Endothelial cell of umbilical vein (primary cell): ENCODE results near the gene ZNF668. TPM values are rescaled to one million over a fixed set of nuclear protein-coding genes. Genes with fewer than 3 reads are reported as not detected.

ENCODE experiments used
- BruUV-seq: library from RNA; stranded (reverse); fragments of 400-500 nt; replicated peaks from 2 replicates; lab custom pipeline; 2021; lab: Mats Ljungman, UMichigan
- CTCF ChIA-PET: fragments of 300-600, 350-600 bp; sonication (Branson Sonifier 250); formaldehyde crosslinking; loops from one replicate; lab custom pipeline; 2021; ENCODE audit warnings: antibody characterized with exemption, inconsistent platforms; lab: Charles Lee
- POLR2A ChIA-PET: fragments of 300-600, 350-600 bp; sonication (Branson Sonifier 250); formaldehyde crosslinking; loops from one replicate; lab custom pipeline; 2021; ENCODE audit warnings: antibody characterized with exemption, inconsistent platforms; lab: Charles Lee
- DNase-seq: peaks from one replicate; pipeline ENCODE4 v3.0.0-alpha.2; 2011; ENCODE audit warnings: low read depth, low spot score
- FAIRE-seq: peaks from 2 replicates; lab custom pipeline; 2011; peaks lifted over from hg19 to GRCh38; lab: Jason Lieb, UNC
- H2AFZ ChIP-seq: 2 replicates; pipeline ENCODE4 v1.6.0; 2012; ENCODE audit warnings: low read depth, low read length, control low read depth, inconsistent platforms
- H3K27ac ChIP-seq: 2 replicates; pipeline ENCODE4 v1.5.1; 2011; ENCODE audit warnings: low read depth, mild to moderate bottlenecking, control low read depth, low read length, moderate library complexity; ENCODE audit not compliant: insufficient read depth
- H3K27me3 ChIP-seq, 2 experiments: 2 replicates each; pipeline versions ENCODE4 v1.6.0 to v1.6.1; 2011; ENCODE audit warnings: low read length in 2 of 2, mixed read lengths in 1 of 2; ENCODE audit not compliant: control insufficient read depth in 2 of 2, insufficient read depth in 2 of 2
- H3K36me3 ChIP-seq, 2 experiments: 2 replicates in 1 of 2; 3 replicates in 1 of 2; pipeline ENCODE4 v1.5.1; 2011; ENCODE audit warnings: low read length in 2 of 2, mild to moderate bottlenecking in 1 of 2, moderate library complexity in 1 of 2; ENCODE audit not compliant: control insufficient read depth in 2 of 2, insufficient read depth in 2 of 2; ENCODE audit errors: extremely low read depth in 1 of 2
- H3K4me1 ChIP-seq: 3 replicates; pipeline ENCODE4 v1.5.1; 2011; ENCODE audit warnings: mild to moderate bottlenecking, low read length; ENCODE audit not compliant: control insufficient read depth, insufficient read depth; ENCODE audit errors: extremely low read depth
- H3K4me2 ChIP-seq: 2 replicates; pipeline ENCODE4 v1.6.1; 2011; ENCODE audit warnings: low read length, control low read depth, mixed read lengths; ENCODE audit not compliant: insufficient read depth
- H3K4me3 ChIP-seq, 3 experiments: fragments of 200-600 bp in 1 of 3; sonication (generic), shearing (Covaris generic) in 1 of 3; replicated peaks in 1 of 3; 2 replicates each; pipeline ENCODE4 v1.5.1; 2011 to 2016; ENCODE audit warnings: control low read depth in 3 of 3, low read length in 3 of 3, mild to moderate bottlenecking in 2 of 3, inconsistent platforms in 1 of 3, low read depth in 1 of 3, moderate library complexity in 1 of 3; ENCODE audit not compliant: insufficient read depth in 1 of 3
- H3K79me2 ChIP-seq: 2 replicates; pipeline ENCODE4 v1.6.0; 2012; ENCODE audit warnings: low read length, inconsistent platforms; ENCODE audit not compliant: control insufficient read depth, insufficient read depth
- H3K9ac ChIP-seq: replicated peaks from 2 replicates; pipeline ENCODE3; 2011; ENCODE audit warnings: low read length, control low read depth; ENCODE audit not compliant: insufficient read depth; ENCODE audit errors: extremely low read depth
- H3K9me1 ChIP-seq: replicated peaks from 3 replicates; pipeline ENCODE4 v1.6.0; 2011; ENCODE audit warnings: mild to moderate bottlenecking, low read length; ENCODE audit not compliant: control insufficient read depth, insufficient read depth; ENCODE audit errors: extremely low read depth
- H3K9me3 ChIP-seq: replicated peaks from 2 replicates; pipeline ENCODE4 v1.5.1; 2012; ENCODE audit warnings: low read length, inconsistent platforms; ENCODE audit not compliant: control insufficient read depth, insufficient read depth
- H4K20me1 ChIP-seq: replicated peaks from 2 replicates; pipeline ENCODE3; 2011; ENCODE audit warnings: mild to moderate bottlenecking, low read length; ENCODE audit not compliant: control insufficient read depth, insufficient read depth; ENCODE audit errors: extremely low read depth
- EZH2 ChIP-seq: IDR thresholded peaks from 2 replicates; pipeline ENCODE4 v1.6.1; 2012; ENCODE audit warnings: borderline replicate concordance, low read depth, mild to moderate bottlenecking, moderate library complexity, low read length, inconsistent platforms; ENCODE audit not compliant: severe bottlenecking
- FOS ChIP-seq: IDR thresholded peaks from 2 replicates; pipeline ENCODE4 v1.6.1; 2011; ENCODE audit warnings: mild to moderate bottlenecking, low read length, moderate library complexity, borderline replicate concordance; ENCODE audit not compliant: insufficient read depth
- GATA2 ChIP-seq: IDR thresholded peaks from 2 replicates; pipeline ENCODE4 v1.7.0; 2011; ENCODE audit warnings: low read depth, mild to moderate bottlenecking, moderate library complexity, mixed read lengths, low read length; ENCODE audit not compliant: insufficient read length, insufficient read depth
- JUN ChIP-seq: IDR thresholded peaks from 2 replicates; pipeline ENCODE4 v1.6.1; 2011; ENCODE audit warnings: borderline replicate concordance, low read depth; ENCODE audit not compliant: insufficient read length, insufficient read depth
- MYC ChIP-seq: IDR thresholded peaks from one replicate; pipeline ENCODE4 v1.6.1; 2011; ENCODE audit warnings: mild to moderate bottlenecking, low read depth, low read length
- POLR2A ChIP-seq: IDR thresholded peaks from 2 replicates; pipeline ENCODE4 v1.6.1; 2012; ENCODE audit warnings: low read depth, mild to moderate bottlenecking, control low read depth, low read length
- POLR2AphosphoS5 ChIP-seq: IDR thresholded peaks from 2 replicates; pipeline ENCODE4 v1.6.1; 2012; ENCODE audit warnings: low read depth, mild to moderate bottlenecking, control low read depth, low read length, moderate library complexity; ENCODE audit not compliant: insufficient read depth
- dilution Hi-C: fragments of 300-500 bp; cut with MboI; formaldehyde crosslinking; loops from one replicate; pipeline ENCODE4 v1.15.0; 2019; ENCODE audit warnings: low sequenced_read_pairs; ENCODE audit not compliant: extremely low pct_ligation_motif_present
- intact Hi-C: fragments of 100-400 bp; cut with micrococcal nuclease; formaldehyde crosslinking; loops from one replicate; pipeline ENCODE4 v1.10.0; 2022
- polyA plus RNA-seq, 4 experiments: library from polyadenylated mRNA; depleted of rRNA in 3 of 4; stranded (reverse) in 3 of 4; unstranded in 1 of 4; fragments of >200 nt; gene quantifications; 2 replicates each; pipeline versions ENCODE4 v1.2.1 to v1.2.3, GENCODE V29; 2011 to 2012; ENCODE audit warnings: missing spikeins in 1 of 4
- total RNA-seq: library from RNA; stranded (reverse); gene quantifications from 2 replicates; pipeline ENCODE4 v1.2.3, GENCODE V29; 2021
- TF ChIP-seq, protein P1 (sequence below), 2 donors: IDR thresholded peaks; 1 replicate in 1 of 2; 2 replicates in 1 of 2; pipeline ENCODE4 v1.5.1; 2011; ENCODE audit warnings: low read length in 2 of 2, mild to moderate bottlenecking in 2 of 2, moderate library complexity in 2 of 2, control low read depth in 1 of 2, inconsistent platforms in 1 of 2, low read depth in 1 of 2; ENCODE audit not compliant: insufficient read depth in 1 of 2; ENCODE audit errors: extremely low read depth in 1 of 2
- TF ChIP-seq, protein P2 (sequence below): IDR thresholded peaks from 2 replicates; pipeline ENCODE4 v1.6.1; 2011; ENCODE audit not compliant: insufficient read depth, insufficient read length

Gene ZNF668
- total and polyA plus RNA-seq, 2 donors (not counting 3 experiments of a cell fraction or from before 2014, with no cell fraction given): 11.8 to 13.3 TPM

DNA sequence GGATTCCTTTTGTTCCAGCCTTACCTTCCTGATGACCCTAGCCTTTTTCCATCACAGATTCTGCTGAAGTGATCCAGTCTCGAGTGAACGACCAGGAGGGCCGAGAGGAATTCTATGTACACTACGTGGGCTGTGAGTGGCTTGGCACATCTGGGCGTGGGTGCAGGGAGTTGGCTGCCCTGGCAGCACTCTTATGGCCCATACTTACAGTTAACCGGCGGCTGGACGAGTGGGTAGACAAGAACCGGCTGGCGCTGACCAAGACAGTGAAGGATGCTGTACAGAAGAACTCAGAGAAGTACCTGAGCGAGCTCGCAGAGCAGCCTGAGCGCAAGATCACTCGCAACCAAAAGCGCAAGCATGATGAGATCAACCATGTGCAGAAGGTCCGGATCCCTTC lies 46.1 kb upstream of the ZNF668 start:
- no peak for FAIRE-seq
- TF ChIP-seq EZH2 (no peak), POLR2AphosphoS5 (no peak), FOS (no peak), POLR2A (no peak), JUN (no peak), GATA2 (no peak), MYC (no peak)
- TF ChIP-seq, protein P1, sequence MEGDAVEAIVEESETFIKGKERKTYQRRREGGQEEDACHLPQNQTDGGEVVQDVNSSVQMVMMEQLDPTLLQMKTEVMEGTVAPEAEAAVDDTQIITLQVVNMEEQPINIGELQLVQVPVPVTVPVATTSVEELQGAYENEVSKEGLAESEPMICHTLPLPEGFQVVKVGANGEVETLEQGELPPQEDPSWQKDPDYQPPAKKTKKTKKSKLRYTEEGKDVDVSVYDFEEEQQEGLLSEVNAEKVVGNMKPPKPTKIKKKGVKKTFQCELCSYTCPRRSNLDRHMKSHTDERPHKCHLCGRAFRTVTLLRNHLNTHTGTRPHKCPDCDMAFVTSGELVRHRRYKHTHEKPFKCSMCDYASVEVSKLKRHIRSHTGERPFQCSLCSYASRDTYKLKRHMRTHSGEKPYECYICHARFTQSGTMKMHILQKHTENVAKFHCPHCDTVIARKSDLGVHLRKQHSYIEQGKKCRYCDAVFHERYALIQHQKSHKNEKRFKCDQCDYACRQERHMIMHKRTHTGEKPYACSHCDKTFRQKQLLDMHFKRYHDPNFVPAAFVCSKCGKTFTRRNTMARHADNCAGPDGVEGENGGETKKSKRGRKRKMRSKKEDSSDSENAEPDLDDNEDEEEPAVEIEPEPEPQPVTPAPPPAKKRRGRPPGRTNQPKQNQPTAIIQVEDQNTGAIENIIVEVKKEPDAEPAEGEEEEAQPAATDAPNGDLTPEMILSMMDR (IDR thresholded peaks at IDR 0.05; ENCODE audit: extremely low read depth in 1 of 2, insufficient read depth in 1 of 2, low read depth in 1 of 2, low read length in 2 of 2): no peak
- TF ChIP-seq, protein P2, sequence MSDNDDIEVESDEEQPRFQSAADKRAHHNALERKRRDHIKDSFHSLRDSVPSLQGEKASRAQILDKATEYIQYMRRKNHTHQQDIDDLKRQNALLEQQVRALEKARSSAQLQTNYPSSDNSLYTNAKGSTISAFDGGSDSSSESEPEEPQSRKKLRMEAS: no peak
- H3K9me3 ChIP-seq: no peaks in the 10 kb centered on the region
- no peak overlapping the region for H3K9ac ChIP-seq
- intact Hi-C loops (no loop called here), dilution Hi-C loops (no loop called here)
- no peaks in the 10 kb centered on the region for H3K27me3 ChIP-seq
- H3K36me3 ChIP-seq: peaks cover 3 to 13% of the 10 kb centered on the region in 2 experiments
- peaks cover 14% of the 10 kb centered on the region for H3K79me2 ChIP-seq
- POLR2A ChIA-PET: no interaction called here
- no peak overlapping the region for H3K27ac ChIP-seq
- H3K4me3 ChIP-seq: no peak overlapping the region
- no peaks in the 10 kb centered on the region for H4K20me1 ChIP-seq
- BruUV-seq: no TSS peak
- no peaks in the 10 kb centered on the region for H3K9me1 ChIP-seq
- H2AFZ ChIP-seq: no peak overlapping the region
- CTCF ChIA-PET: no interaction called here
- H3K4me2 ChIP-seq: no peak overlapping the region
- peaks cover 7% of the 10 kb centered on the region for H3K4me1 ChIP-seq
- DNase-seq: no peak
